PC-9 (cell line): ENCODE results near the gene SLC25A11. TPM values are rescaled to one million over a fixed set of nuclear protein-coding genes. Genes with fewer than 3 reads are reported as not detected.

ENCODE experiments used
- BruUV-seq: library from RNA; stranded (reverse); fragments of 400-500 nt; replicated peaks from 2 replicates; lab custom pipeline; 2021; lab: Mats Ljungman, UMichigan
- CTCF ChIA-PET: fragments of 300-600 bp; sonication (Branson Sonifier 250); formaldehyde crosslinking; loops from one replicate; lab custom pipeline; 2022; ENCODE audit warnings: antibody characterized with exemption; lab: Charles Lee
- POLR2A ChIA-PET: fragments of 300-600 bp; sonication (Branson Sonifier 250); formaldehyde crosslinking; loops from one replicate; lab custom pipeline; 2022; ENCODE audit warnings: antibody characterized with exemption; ENCODE audit not compliant: unreplicated experiment; lab: Charles Lee
- DNase-seq, 2 experiments: peaks; one replicate each; pipeline versions ENCODE4 v3.0.0 to v3.0.0-alpha.2; 2015 to 2022; ENCODE audit warnings: mixed read lengths in 1 of 2
- H2AFZ ChIP-seq: fragments of 200-600 bp; sonication (generic); 2 replicates; pipeline ENCODE4 v1.8.1; 2017; ENCODE audit warnings: antibody characterized with exemption
- H3F3A ChIP-seq: fragments of 200-600 bp; sonication (generic); 2 replicates; pipeline ENCODE4 v1.8.1; 2017; ENCODE audit warnings: antibody characterized with exemption, mild to moderate bottlenecking, low read depth; ENCODE audit not compliant: insufficient read depth
- H3K27ac ChIP-seq: fragments of 200-600 bp; sonication (generic); 2 replicates; pipeline ENCODE4 v1.6.1; 2016; ENCODE audit warnings: mixed run types
- H3K27me3 ChIP-seq: fragments of 200-600 bp; sonication (generic); 2 replicates; pipeline ENCODE4 v1.6.1; 2016; ENCODE audit warnings: low read depth, mixed run types; ENCODE audit not compliant: insufficient read depth
- H3K36me3 ChIP-seq: fragments of 200-600 bp; sonication (generic); 2 replicates; pipeline ENCODE4 v1.6.1; 2016; ENCODE audit warnings: low read depth, mixed run types
- H3K4me1 ChIP-seq: fragments of 200-600 bp; sonication (generic); replicated peaks from 2 replicates; pipeline ENCODE4 v1.6.1; 2016; ENCODE audit warnings: mixed run types; ENCODE audit not compliant: insufficient read depth
- H3K4me2 ChIP-seq: fragments of 200-600 bp; sonication (generic); 2 replicates; pipeline ENCODE4 v1.6.1; 2017; ENCODE audit warnings: mixed run types
- H3K4me3 ChIP-seq: fragments of 200-600 bp; sonication (generic); 2 replicates; pipeline ENCODE4 v1.6.1; 2016; ENCODE audit warnings: mixed run types
- H3K79me2 ChIP-seq: fragments of 200-600 bp; sonication (generic); 2 replicates; pipeline ENCODE4 v1.6.1; 2017; ENCODE audit warnings: low read depth, mixed run types
- H3K9me2 ChIP-seq: fragments of 200-600 bp; sonication (generic); 2 replicates; pipeline ENCODE4 v1.8.1; 2017; ENCODE audit warnings: mild to moderate bottlenecking; ENCODE audit not compliant: insufficient read depth
- H3K9me3 ChIP-seq: fragments of 200-600 bp; sonication (generic); 2 replicates; pipeline ENCODE4 v1.8.1; 2016; ENCODE audit warnings: low read depth; ENCODE audit not compliant: insufficient read depth
- H4K20me1 ChIP-seq: fragments of 200-600 bp; sonication (generic); 2 replicates; pipeline ENCODE4 v1.8.1; 2017; ENCODE audit not compliant: insufficient read depth
- EZH2 ChIP-seq: fragments of 200-600 bp; sonication (generic); IDR thresholded peaks from 2 replicates; pipeline ENCODE4 v1.8.0; 2017; ENCODE audit warnings: antibody characterized with exemption, low read depth
- intact Hi-C: fragments of 100-400 bp; cut with micrococcal nuclease; formaldehyde crosslinking; loops from one replicate; pipeline ENCODE4 v1.10.0; 2022; ENCODE audit not compliant: unreplicated experiment
- total RNA-seq: library from RNA; stranded (reverse); gene quantifications from 2 replicates; pipeline ENCODE4 v1.2.3, GENCODE V29; 2021
- TF ChIP-seq, protein P1 (sequence below): fragments of 200-600 bp; sonication (generic); conservative IDR thresholded peaks from 2 replicates; pipeline ENCODE4 v1.6.1; 2017; ENCODE audit warnings: mixed run types, antibody characterized with exemption, mild to moderate bottlenecking, moderate library complexity

Gene SLC25A11
- total RNA-seq, 1 experiment from 2014 or later, result 56.2 TPM

DNA sequence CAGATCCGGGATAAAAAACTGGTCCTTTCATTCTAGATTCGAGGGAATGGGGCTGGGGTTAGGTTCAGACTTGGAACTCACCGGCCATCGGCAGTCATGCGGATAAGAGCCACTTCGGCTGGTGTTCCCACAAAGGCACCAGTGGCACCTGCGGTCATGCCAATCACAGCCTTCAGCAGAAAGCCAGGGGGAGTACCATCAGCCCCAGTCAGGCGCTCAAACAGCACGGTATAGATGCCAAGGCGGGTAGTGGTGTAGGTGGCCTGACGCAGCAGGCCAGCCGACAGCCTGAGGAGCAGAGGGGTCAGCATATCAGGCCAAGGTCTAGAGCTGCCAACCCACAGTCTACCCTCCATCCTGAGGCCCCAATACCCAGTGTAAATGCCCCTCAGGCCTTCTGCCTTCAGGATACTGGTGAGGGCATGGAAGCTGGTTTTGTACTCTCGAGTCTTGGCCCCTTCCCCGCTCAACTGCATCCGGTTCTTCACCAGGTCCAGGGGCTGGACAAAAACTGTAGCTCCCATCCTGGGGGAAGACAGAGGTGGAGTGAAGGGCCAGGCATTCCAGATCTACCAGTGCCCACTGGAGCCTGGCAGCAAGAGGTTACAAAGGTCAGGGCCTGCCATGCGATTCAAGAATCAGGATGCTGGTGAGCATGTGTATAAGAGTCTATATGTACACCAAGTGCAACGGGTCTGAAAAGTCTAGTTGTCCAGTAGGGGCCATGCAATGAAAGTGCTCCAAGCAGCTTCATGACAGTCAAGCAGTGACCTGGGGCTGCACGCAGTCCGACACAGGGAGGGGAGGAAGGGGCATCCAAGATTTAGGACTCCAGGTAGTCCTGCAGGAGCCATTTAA lies 929 bp downstream of the SLC25A11 start:
- H3K4me2 ChIP-seq, result peak overlapping the region; percentile 100
- H4K20me1 ChIP-seq, result peaks cover 4% of the 10 kb centered on the region
- peaks cover 52% of the 10 kb centered on the region for H3K79me2 ChIP-seq
- no peaks in the 10 kb centered on the region for H3K27me3 ChIP-seq
- intact Hi-C loops, result loop anchor here (1.0 kb wide), 1 partner anchor 30 kb away; no protein-coding TSS in a partner anchor
- POLR2A ChIA-PET, result interaction anchor here (2.3 kb wide), 1 partner anchor 28 kb away, joined by 19 read pairs; the partner anchor contains the start of gene SPAG7
- H3K4me3 ChIP-seq, result peak overlapping the region; percentile 93
- DNase-seq, result no peak
- H3F3A ChIP-seq, result peaks cover 61% of the 10 kb centered on the region
- CTCF ChIA-PET, result interaction anchor here (0.6 to 0.7 kb wide), 2 partner anchors 16 to 156 kb away, joined by 3 to 6 read pairs; no protein-coding TSS in a partner anchor
- H2AFZ ChIP-seq, result peak overlapping the region; percentile 92
- peaks cover 30% of the 10 kb centered on the region for H3K4me1 ChIP-seq
- H3K9me3 ChIP-seq, result no peaks in the 10 kb centered on the region
- no peaks in the 10 kb centered on the region for H3K9me2 ChIP-seq
- TSS peak; percentile 5 for BruUV-seq
- TF ChIP-seq, protein P1, sequence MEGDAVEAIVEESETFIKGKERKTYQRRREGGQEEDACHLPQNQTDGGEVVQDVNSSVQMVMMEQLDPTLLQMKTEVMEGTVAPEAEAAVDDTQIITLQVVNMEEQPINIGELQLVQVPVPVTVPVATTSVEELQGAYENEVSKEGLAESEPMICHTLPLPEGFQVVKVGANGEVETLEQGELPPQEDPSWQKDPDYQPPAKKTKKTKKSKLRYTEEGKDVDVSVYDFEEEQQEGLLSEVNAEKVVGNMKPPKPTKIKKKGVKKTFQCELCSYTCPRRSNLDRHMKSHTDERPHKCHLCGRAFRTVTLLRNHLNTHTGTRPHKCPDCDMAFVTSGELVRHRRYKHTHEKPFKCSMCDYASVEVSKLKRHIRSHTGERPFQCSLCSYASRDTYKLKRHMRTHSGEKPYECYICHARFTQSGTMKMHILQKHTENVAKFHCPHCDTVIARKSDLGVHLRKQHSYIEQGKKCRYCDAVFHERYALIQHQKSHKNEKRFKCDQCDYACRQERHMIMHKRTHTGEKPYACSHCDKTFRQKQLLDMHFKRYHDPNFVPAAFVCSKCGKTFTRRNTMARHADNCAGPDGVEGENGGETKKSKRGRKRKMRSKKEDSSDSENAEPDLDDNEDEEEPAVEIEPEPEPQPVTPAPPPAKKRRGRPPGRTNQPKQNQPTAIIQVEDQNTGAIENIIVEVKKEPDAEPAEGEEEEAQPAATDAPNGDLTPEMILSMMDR, result no peak
- peaks cover 18% of the 10 kb centered on the region for H3K36me3 ChIP-seq
- peak overlapping the region; percentile 87 for H3K27ac ChIP-seq

DNA sequence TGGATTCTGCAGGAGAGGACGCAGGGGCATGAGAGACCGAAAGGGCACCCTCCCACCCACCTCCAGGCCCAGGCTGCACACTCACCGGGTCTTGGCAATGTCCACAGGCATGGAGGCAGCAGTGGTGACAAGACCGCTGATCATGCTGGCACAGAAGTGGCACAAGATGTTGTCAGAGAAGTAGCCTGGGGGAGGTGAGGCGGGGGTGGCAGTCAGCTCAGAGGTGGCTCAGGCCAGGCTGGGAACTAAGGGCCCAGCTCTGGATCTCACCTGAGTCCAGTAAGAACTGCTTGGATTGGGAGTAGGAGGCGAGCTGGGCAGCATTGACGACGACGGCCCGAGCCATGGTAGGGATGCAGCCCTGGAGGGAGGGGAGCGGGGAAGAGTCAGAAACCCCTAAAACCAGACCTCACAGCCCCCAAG lies 1.8 kb downstream of the SLC25A11 start:
- CTCF ChIA-PET, result no interaction called here
- no peaks in the 10 kb centered on the region for H3K9me2 ChIP-seq
- no TSS peak for BruUV-seq
- H3K36me3 ChIP-seq, result peaks cover 12% of the 10 kb centered on the region
- peaks cover 53% of the 10 kb centered on the region for H3F3A ChIP-seq
- H4K20me1 ChIP-seq, result no peaks in the 10 kb centered on the region; the same call in 1 of the 2 replicates
- peaks cover 44% of the 10 kb centered on the region for H3K79me2 ChIP-seq
- no peak overlapping the region; the same call in 1 of the 2 replicates for H3K4me3 ChIP-seq
- H2AFZ ChIP-seq, result no peak overlapping the region
- no peak for DNase-seq
- no peak overlapping the region for H3K27ac ChIP-seq
- H3K4me1 ChIP-seq, result peaks cover 31% of the 10 kb centered on the region
- POLR2A ChIA-PET, result no interaction called here
- H3K4me2 ChIP-seq, result peak overlapping the region; percentile 100
- no peaks in the 10 kb centered on the region for H3K27me3 ChIP-seq
- intact Hi-C loops, result no loop called here
- TF ChIP-seq, protein P1, result no peak
- TF ChIP-seq EZH2, result no peak
- H3K9me3 ChIP-seq, result no peaks in the 10 kb centered on the region

DNA sequence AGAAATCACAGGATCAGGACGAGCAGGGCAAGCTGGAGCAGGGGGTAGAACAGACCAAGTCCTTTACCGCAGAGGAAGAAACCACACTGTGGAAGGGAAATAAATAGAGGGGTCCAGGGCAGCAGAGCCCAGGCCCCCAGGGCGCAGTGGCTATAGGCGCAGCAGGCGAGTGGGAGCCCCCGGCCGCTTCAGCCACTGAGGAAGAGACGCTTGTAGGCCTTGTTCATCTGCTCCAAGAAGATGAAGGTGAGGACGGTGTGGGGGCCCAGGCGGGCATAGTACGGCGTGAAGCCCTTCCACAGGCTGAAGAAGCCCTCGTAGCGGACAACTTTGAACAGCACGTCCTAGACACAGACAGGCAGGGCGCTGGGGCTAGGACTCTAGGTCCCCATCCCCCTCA lies 2.3 kb downstream of the SLC25A11 start:
- Histone ChIP-seq H3K79me2 (peaks cover 38% of the 10 kb centered on the region), H4K20me1 (no peaks in the 10 kb centered on the region; the same call in 1 of the 2 replicates), H3K36me3 (peaks cover 11% of the 10 kb centered on the region), H3K9me3 (no peaks in the 10 kb centered on the region), H3K27ac (no peak overlapping the region), H2AFZ (no peak overlapping the region), H3K4me3 (no peak overlapping the region), H3K27me3 (no peaks in the 10 kb centered on the region), H3K4me1 (peaks cover 31% of the 10 kb centered on the region), H3K4me2 (no peak overlapping the region), H3K9me2 (no peaks in the 10 kb centered on the region), H3F3A (peaks cover 48% of the 10 kb centered on the region)
- intact Hi-C loops, result no loop called here
- TF ChIP-seq, protein P1, result no peak
- TF ChIP-seq EZH2, result no peak
- BruUV-seq, result no TSS peak
- CTCF ChIA-PET, result no interaction called here
- no peak for DNase-seq
- POLR2A ChIA-PET, result no interaction called here
